Fibroblast of lung (primary cell): Measurements from ENCODE around the gene TMEM169. TPM values are rescaled to one million over a fixed set of nuclear protein-coding genes. Genes with fewer than 3 reads are reported as not detected.
A peak's percentile ranks its signal among the peaks of the same experiment; 100 is the strongest.

Source experiments
- DNase-seq, 2 donors: peaks; one replicate each; pipeline versions ENCODE4 v3.0.0 to v3.0.0-alpha.2; 2010; ENCODE audit warnings: low read depth in 2 of 2
- H2AFZ ChIP-seq: 2 replicates; pipeline ENCODE4 v1.5.1; 2012; ENCODE audit warnings: low read length, control low read depth, inconsistent platforms
- H3K27ac ChIP-seq: 2 replicates; pipeline ENCODE4 v1.5.1; 2011; ENCODE audit warnings: low read length, control low read depth; ENCODE audit not compliant: insufficient read depth
- H3K27me3 ChIP-seq: 2 replicates; pipeline ENCODE4 v1.5.1; 2011; ENCODE audit warnings: mild to moderate bottlenecking, low read length; ENCODE audit not compliant: control insufficient read depth, insufficient read depth
- H3K36me3 ChIP-seq: 2 replicates; pipeline ENCODE4 v1.5.1; 2011; ENCODE audit warnings: low read length; ENCODE audit not compliant: control insufficient read depth, insufficient read depth
- H3K4me1 ChIP-seq: 2 replicates; pipeline ENCODE4 v1.5.1; 2011; ENCODE audit warnings: low read length; ENCODE audit not compliant: control insufficient read depth, insufficient read depth; ENCODE audit errors: extremely low read depth
- H3K4me2 ChIP-seq: 2 replicates; pipeline ENCODE4 v1.5.1; 2011; ENCODE audit warnings: low read length, control low read depth; ENCODE audit not compliant: insufficient read depth; ENCODE audit errors: extremely low read depth
- H3K4me3 ChIP-seq, 4 experiments: fragments of 200-600 bp in 1 of 4; sonication (generic) in 1 of 4; replicated peaks in 1 of 4; 2 replicates each; pipeline ENCODE4 v1.5.1; 2011 to 2016; ENCODE audit warnings: low read length in 4 of 4, low read depth in 3 of 4, mild to moderate bottlenecking in 3 of 4, control low read depth in 2 of 4, inconsistent platforms in 1 of 4, mixed read lengths in 1 of 4; ENCODE audit not compliant: insufficient read depth in 1 of 4; ENCODE audit errors: control extremely low read depth in 1 of 4
- H3K79me2 ChIP-seq: 2 replicates; pipeline ENCODE4 v1.5.1; 2012; ENCODE audit warnings: mild to moderate bottlenecking, low read length, inconsistent platforms; ENCODE audit not compliant: control insufficient read depth, insufficient read depth
- H3K9ac ChIP-seq: 2 replicates; pipeline ENCODE4 v1.5.1; 2011; ENCODE audit warnings: mild to moderate bottlenecking, low read length, control low read depth; ENCODE audit not compliant: insufficient read depth
- H3K9me3 ChIP-seq: 2 replicates; pipeline ENCODE4 v1.5.1; 2012; ENCODE audit warnings: low read depth, low read length; ENCODE audit not compliant: control insufficient read depth, insufficient read depth
- H4K20me1 ChIP-seq: 2 replicates; pipeline ENCODE4 v1.5.1; 2011; ENCODE audit warnings: low read length; ENCODE audit not compliant: control insufficient read depth, insufficient read depth; ENCODE audit errors: extremely low read depth
- EZH2 ChIP-seq: IDR thresholded peaks from 2 replicates; pipeline ENCODE4 v1.5.1; 2012; ENCODE audit warnings: low read length, control low read depth, mild to moderate bottlenecking; ENCODE audit errors: missing control alignments
- polyA plus RNA-seq, 2 donors: library from polyadenylated mRNA; depleted of rRNA in 1 of 2; stranded (reverse) in 1 of 2; unstranded in 1 of 2; fragments of >200 nt; gene quantifications; 2 replicates each; pipeline ENCODE4 v1.2.1, GENCODE V29; 2011 to 2012; ENCODE audit warnings: missing spikeins in 1 of 2
- total RNA-seq: library from RNA; depleted of rRNA; stranded (reverse); fragments of >200 nt; gene quantifications from 2 replicates; pipeline ENCODE4 v1.2.1, GENCODE V29; 2014
- TF ChIP-seq, protein P1 (sequence below), 2 donors: IDR thresholded peaks in 1 of 2; conservative IDR thresholded peaks in 1 of 2; 1 replicate in 1 of 2; 2 replicates in 1 of 2; pipeline ENCODE4 v1.5.1; 2011 to 2012; ENCODE audit warnings: low read length in 2 of 2, control low read depth in 1 of 2, inconsistent platforms in 1 of 2, low read depth in 1 of 2, mild to moderate bottlenecking in 1 of 2

Gene TMEM169
- total and polyA plus RNA-seq, 2 donors (not counting 1 experiment from before 2014, with no cell fraction given) = 0.10 to 0.50 TPM

DNA sequence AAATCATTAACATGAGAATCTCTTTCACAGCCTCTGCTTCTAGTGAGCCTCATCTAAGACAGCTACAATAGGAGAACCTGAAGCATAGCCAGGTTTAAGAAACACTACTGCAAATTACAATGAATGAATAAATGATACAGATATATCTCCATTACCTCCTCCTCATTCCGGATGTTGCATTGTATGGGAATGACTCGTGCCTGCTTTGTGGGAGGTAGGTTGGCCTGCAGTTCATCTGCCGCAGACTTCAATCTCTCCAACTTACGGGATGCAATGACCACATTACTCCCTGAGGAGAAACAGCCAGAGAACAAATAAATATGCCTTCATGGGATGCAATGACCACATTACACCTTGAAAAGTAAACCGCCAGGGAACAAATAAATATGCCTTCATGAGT, 15.5 kb upstream of the TMEM169 start:
- H3K4me2 ChIP-seq = no peak overlapping the region
- H3K27me3 ChIP-seq = no peaks in the 10 kb centered on the region
- H3K9me3 ChIP-seq = no peaks in the 10 kb centered on the region
- H3K4me3 ChIP-seq = no peak overlapping the region
- H4K20me1 ChIP-seq = no peaks in the 10 kb centered on the region
- no peaks in the 10 kb centered on the region for H3K79me2 ChIP-seq
- H3K9ac ChIP-seq = no peak overlapping the region
- DNase-seq = peak; percentile 33 to 89
- TF ChIP-seq EZH2 = no peak
- TF ChIP-seq, protein P1, sequence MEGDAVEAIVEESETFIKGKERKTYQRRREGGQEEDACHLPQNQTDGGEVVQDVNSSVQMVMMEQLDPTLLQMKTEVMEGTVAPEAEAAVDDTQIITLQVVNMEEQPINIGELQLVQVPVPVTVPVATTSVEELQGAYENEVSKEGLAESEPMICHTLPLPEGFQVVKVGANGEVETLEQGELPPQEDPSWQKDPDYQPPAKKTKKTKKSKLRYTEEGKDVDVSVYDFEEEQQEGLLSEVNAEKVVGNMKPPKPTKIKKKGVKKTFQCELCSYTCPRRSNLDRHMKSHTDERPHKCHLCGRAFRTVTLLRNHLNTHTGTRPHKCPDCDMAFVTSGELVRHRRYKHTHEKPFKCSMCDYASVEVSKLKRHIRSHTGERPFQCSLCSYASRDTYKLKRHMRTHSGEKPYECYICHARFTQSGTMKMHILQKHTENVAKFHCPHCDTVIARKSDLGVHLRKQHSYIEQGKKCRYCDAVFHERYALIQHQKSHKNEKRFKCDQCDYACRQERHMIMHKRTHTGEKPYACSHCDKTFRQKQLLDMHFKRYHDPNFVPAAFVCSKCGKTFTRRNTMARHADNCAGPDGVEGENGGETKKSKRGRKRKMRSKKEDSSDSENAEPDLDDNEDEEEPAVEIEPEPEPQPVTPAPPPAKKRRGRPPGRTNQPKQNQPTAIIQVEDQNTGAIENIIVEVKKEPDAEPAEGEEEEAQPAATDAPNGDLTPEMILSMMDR (conservative IDR thresholded peaks at IDR 0.05 in 1 of 2, IDR thresholded peaks at IDR 0.05 in 1 of 2; ENCODE audit: low read depth in 1 of 2, low read length in 2 of 2) = no peak
- H3K4me1 ChIP-seq = no peaks in the 10 kb centered on the region
- H2AFZ ChIP-seq = no peak overlapping the region
- H3K27ac ChIP-seq = no peak overlapping the region
- no peaks in the 10 kb centered on the region for H3K36me3 ChIP-seq

DNA sequence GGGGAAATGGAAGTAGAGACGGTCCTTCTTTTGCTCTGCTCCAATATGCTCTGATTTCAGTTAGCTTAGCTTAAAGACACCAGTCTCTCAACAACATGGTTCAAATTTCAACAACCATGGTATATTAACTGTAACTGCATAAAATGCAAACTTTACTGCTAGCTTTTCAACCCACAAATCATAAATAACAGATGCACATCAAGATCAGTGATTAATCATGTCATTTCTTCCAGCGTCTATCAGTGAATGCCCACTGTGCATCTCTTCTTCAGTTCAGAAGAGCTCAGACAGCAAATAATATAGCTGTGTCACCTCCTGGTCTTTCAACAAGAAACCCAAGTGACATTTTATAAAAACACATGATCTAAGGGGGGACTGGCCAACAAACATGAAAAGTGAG, 12.7 kb upstream of the TMEM169 start:
- H3K36me3 ChIP-seq = no peaks in the 10 kb centered on the region
- no peak overlapping the region for H3K27ac ChIP-seq
- no peaks in the 10 kb centered on the region for H3K27me3 ChIP-seq
- H3K79me2 ChIP-seq = no peaks in the 10 kb centered on the region
- no peaks in the 10 kb centered on the region for H3K9me3 ChIP-seq
- no peak for TF ChIP-seq EZH2
- TF ChIP-seq, protein P1 (conservative IDR thresholded peaks at IDR 0.05 in 1 of 2, IDR thresholded peaks at IDR 0.05 in 1 of 2; ENCODE audit: low read depth in 1 of 2, low read length in 2 of 2) = no peak
- no peak overlapping the region for H3K4me3 ChIP-seq
- H4K20me1 ChIP-seq = no peaks in the 10 kb centered on the region
- H3K4me2 ChIP-seq = no peak overlapping the region
- H2AFZ ChIP-seq = no peak overlapping the region
- H3K4me1 ChIP-seq = no peaks in the 10 kb centered on the region
- DNase-seq = no peak
- H3K9ac ChIP-seq = no peak overlapping the region

DNA sequence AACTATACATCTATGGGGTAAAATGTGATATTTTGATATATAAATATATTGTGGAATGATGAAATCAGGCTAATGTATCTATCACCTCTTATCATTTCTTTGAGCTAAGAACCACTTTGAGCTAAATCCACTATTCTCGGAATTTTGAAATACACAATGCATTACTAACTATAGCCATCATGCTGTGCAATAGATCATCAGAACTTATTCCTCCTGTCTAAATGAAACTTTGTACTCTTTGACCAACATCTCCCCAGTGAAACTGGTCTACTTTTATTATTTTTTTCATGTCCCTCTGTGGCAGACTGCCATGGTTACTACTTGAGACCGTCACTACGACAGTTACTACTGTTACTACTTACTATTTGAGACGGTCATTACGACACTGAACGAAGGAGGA, 11.5 kb upstream of the TMEM169 start:
- H2AFZ ChIP-seq = no peak overlapping the region
- H3K36me3 ChIP-seq = no peaks in the 10 kb centered on the region
- no peaks in the 10 kb centered on the region for H3K27me3 ChIP-seq
- no peak for DNase-seq
- no peaks in the 10 kb centered on the region for H3K79me2 ChIP-seq
- no peaks in the 10 kb centered on the region for H3K4me1 ChIP-seq
- no peak for TF ChIP-seq EZH2
- TF ChIP-seq, protein P1 (conservative IDR thresholded peaks at IDR 0.05 in 1 of 2, IDR thresholded peaks at IDR 0.05 in 1 of 2; ENCODE audit: low read depth in 1 of 2, low read length in 2 of 2) = no peak
- no peak overlapping the region for H3K4me3 ChIP-seq
- H3K9me3 ChIP-seq = no peaks in the 10 kb centered on the region
- H3K9ac ChIP-seq = no peak overlapping the region
- no peak overlapping the region for H3K4me2 ChIP-seq
- H4K20me1 ChIP-seq = no peaks in the 10 kb centered on the region
- no peak overlapping the region for H3K27ac ChIP-seq
